ENCODE results near the gene DHRS11. TPM values are rescaled to one million over a fixed set of nuclear protein-coding genes. Genes with fewer than 3 reads are reported as not detected.

The DHRS11 gene
- polyA plus RNA-seq, 4 donors, result 195 to 654 (median 459) TPM

- Histone ChIP-seq H3K4me1 (ENCODE audit: control insufficient read depth in 3 of 3, insufficient read depth in 2 of 3, low read depth in 1 of 3, low read length in 2 of 3) (peaks cover 0 to 4% (median 0%) of the 10 kb centered on the region in 3 donors), H3K27me3 (ENCODE audit: control insufficient read depth in 3 of 3, insufficient read depth in 3 of 3, low read length in 3 of 3) (peaks cover 0 to 13% (median 4%) of the 10 kb centered on the region in 3 donors), H3K4me3 (ENCODE audit: low read depth in 1 of 3, low read length in 3 of 3) (no peak overlapping the region), H3K27ac (ENCODE audit: low read depth in 1 of 3, low read length in 2 of 3) (no peak overlapping the region), H3K9me3 (ENCODE audit: control insufficient read depth in 2 of 2, insufficient read depth in 1 of 2, low read depth in 1 of 2, low read length in 1 of 2) (no peaks in the 10 kb centered on the region), H3K36me3 (ENCODE audit: control insufficient read depth in 3 of 3, insufficient read depth in 2 of 3, low read depth in 1 of 3, low read length in 3 of 3) (peaks cover 0 to 6% (median 0%) of the 10 kb centered on the region in 3 donors)
- WGBS, 3 donors, result 45 to 71% (median 65%) methylated on average over 4 of the region's 4 CpGs
- no peak for DNase-seq
- no peak for FAIRE-seq
Observed at GRCh38 chr17:36613155-36613554, 21.5 kb downstream of the DHRS11 start.

GRCh38 chr17:36614081-36614480, 22.4 kb downstream of the DHRS11 start:
- Histone ChIP-seq H3K4me1 (ENCODE audit: control insufficient read depth in 3 of 3, insufficient read depth in 2 of 3, low read depth in 1 of 3, low read length in 2 of 3) (peaks cover 0 to 1% (median 0%) of the 10 kb centered on the region in 3 donors), H3K27ac (ENCODE audit: low read depth in 1 of 3, low read length in 2 of 3) (no peak overlapping the region), H3K4me3 (ENCODE audit: low read depth in 1 of 3, low read length in 3 of 3) (no peak overlapping the region), H3K27me3 (ENCODE audit: control insufficient read depth in 3 of 3, insufficient read depth in 3 of 3, low read length in 3 of 3) (peaks cover 0 to 13% (median 4%) of the 10 kb centered on the region in 3 donors), H3K36me3 (ENCODE audit: control insufficient read depth in 3 of 3, insufficient read depth in 2 of 3, low read depth in 1 of 3, low read length in 3 of 3) (no peaks in the 10 kb centered on the region), H3K9me3 (ENCODE audit: control insufficient read depth in 2 of 2, insufficient read depth in 1 of 2, low read depth in 1 of 2, low read length in 1 of 2) (no peaks in the 10 kb centered on the region)
- 65 to 77% (median 75%) methylated on average over 7 of the region's 7 CpGs for WGBS, 3 donors
- FAIRE-seq (no peak), DNase-seq (no peak)

- H3K4me3 ChIP-seq (ENCODE audit: low read depth in 1 of 3, low read length in 3 of 3), result no peak overlapping the region
- WGBS, 3 donors, result 52 to 67% (median 53%) methylated on average over 5 of the region's 5 CpGs
- H3K9me3 ChIP-seq (ENCODE audit: control insufficient read depth in 2 of 2, insufficient read depth in 1 of 2, low read depth in 1 of 2, low read length in 1 of 2), result no peaks in the 10 kb centered on the region
- H3K27me3 ChIP-seq (ENCODE audit: control insufficient read depth in 3 of 3, insufficient read depth in 3 of 3, low read length in 3 of 3), result peaks cover 0 to 13% (median 4%) of the 10 kb centered on the region in 3 donors
- DNase-seq (no peak), FAIRE-seq (no peak)
- H3K4me1 ChIP-seq (ENCODE audit: control insufficient read depth in 3 of 3, insufficient read depth in 2 of 3, low read depth in 1 of 3, low read length in 2 of 3), result no peaks in the 10 kb centered on the region
- no peak overlapping the region for H3K27ac ChIP-seq (ENCODE audit: low read depth in 1 of 3, low read length in 2 of 3)
- no peaks in the 10 kb centered on the region for H3K36me3 ChIP-seq (ENCODE audit: control insufficient read depth in 3 of 3, insufficient read depth in 2 of 3, low read depth in 1 of 3, low read length in 3 of 3)
Observed at GRCh38 chr17:36614933-36615332, 23.3 kb downstream of the DHRS11 start.

DNA sequence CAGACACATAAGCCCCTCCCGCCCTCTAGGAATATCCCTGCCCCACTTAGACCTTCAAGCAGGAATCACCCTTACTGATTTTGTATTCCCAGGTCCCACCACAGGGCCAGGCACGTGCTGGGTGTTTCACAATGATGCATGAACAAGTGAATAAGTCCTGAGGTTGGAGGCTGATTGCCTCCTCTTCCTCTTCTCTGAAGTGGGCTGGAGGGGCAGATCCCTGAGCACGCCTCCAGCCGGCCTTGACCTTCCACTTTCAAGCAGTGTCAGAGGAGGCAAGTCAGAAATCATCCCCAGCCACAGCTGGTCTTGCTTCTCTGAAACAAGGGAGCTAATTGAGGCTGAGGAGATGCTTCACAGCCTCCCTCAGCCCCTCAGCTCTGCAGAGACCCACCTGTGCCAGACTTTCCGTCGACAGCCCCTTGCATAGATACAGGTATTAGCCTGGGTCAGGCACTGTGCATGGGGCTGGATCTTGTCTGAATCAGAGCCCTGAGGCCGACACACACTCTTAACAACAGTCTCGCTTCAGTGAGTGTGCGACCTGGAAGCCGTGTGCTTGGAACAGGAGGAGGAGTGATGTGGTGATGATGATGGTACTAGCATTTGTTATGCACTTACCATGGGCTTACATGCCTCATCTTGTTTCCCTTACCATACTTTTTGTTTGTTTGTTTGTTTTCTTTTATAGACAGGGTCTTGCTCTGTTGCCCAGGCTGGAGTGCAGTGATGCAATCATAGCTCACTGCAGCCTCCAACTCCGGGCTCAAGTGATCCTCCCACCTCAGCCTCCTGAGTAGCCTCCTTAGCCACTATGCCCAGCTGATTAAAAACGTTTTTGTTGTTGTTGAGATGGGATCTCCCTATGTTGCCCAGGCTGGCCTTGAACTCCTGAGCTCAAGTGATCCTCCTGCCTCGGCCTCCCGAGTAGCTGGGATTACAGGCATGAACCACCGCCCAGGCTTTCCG, 24.7 kb downstream of the DHRS11 start:
- 80 to 84% (median 83%) methylated on average over 16 of the region's 16 CpGs for WGBS, 3 donors
- no peak for FAIRE-seq

GRCh38 chr17:36617773-36618172, 26.1 kb downstream of the DHRS11 start:
- Histone ChIP-seq H3K27ac (ENCODE audit: low read depth in 1 of 3, low read length in 2 of 3) (no peak overlapping the region), H3K4me3 (ENCODE audit: low read depth in 1 of 3, low read length in 3 of 3) (no peak overlapping the region), H3K9me3 (ENCODE audit: control insufficient read depth in 2 of 2, insufficient read depth in 1 of 2, low read depth in 1 of 2, low read length in 1 of 2) (no peaks in the 10 kb centered on the region), H3K4me1 (ENCODE audit: control insufficient read depth in 3 of 3, insufficient read depth in 2 of 3, low read depth in 1 of 3, low read length in 2 of 3) (no peaks in the 10 kb centered on the region), H3K27me3 (ENCODE audit: control insufficient read depth in 3 of 3, insufficient read depth in 3 of 3, low read length in 3 of 3) (peaks cover 0 to 13% (median 4%) of the 10 kb centered on the region in 3 donors), H3K36me3 (ENCODE audit: control insufficient read depth in 3 of 3, insufficient read depth in 2 of 3, low read depth in 1 of 3, low read length in 3 of 3) (no peaks in the 10 kb centered on the region)
- 84 to 91% (median 86%) methylated on average over 7 of the region's 7 CpGs for WGBS, 3 donors
- FAIRE-seq, result no peak
- DNase-seq, result no peak

More for the DNA sequence above, 24.7 kb downstream of the DHRS11 start:
- Histone ChIP-seq H3K4me3 (ENCODE audit: low read depth in 1 of 3, low read length in 3 of 3) (no peak overlapping the region), H3K36me3 (ENCODE audit: control insufficient read depth in 3 of 3, insufficient read depth in 2 of 3, low read depth in 1 of 3, low read length in 3 of 3) (no peaks in the 10 kb centered on the region), H3K27me3 (ENCODE audit: control insufficient read depth in 3 of 3, insufficient read depth in 3 of 3, low read length in 3 of 3) (peaks cover 0 to 13% (median 4%) of the 10 kb centered on the region in 3 donors), H3K4me1 (ENCODE audit: control insufficient read depth in 3 of 3, insufficient read depth in 2 of 3, low read depth in 1 of 3, low read length in 2 of 3) (no peaks in the 10 kb centered on the region), H3K9me3 (ENCODE audit: control insufficient read depth in 2 of 2, insufficient read depth in 1 of 2, low read depth in 1 of 2, low read length in 1 of 2) (no peaks in the 10 kb centered on the region), H3K27ac (ENCODE audit: low read depth in 1 of 3, low read length in 2 of 3) (no peak overlapping the region)
- DNase-seq, result no peak

GRCh38 chr17:36623281-36623680, 31.6 kb downstream of the DHRS11 start:
- FAIRE-seq, result no peak
- Histone ChIP-seq H3K27ac (ENCODE audit: low read depth in 1 of 3, low read length in 2 of 3) (no peak overlapping the region), H3K9me3 (ENCODE audit: control insufficient read depth in 2 of 2, insufficient read depth in 1 of 2, low read depth in 1 of 2, low read length in 1 of 2) (no peaks in the 10 kb centered on the region), H3K4me3 (ENCODE audit: low read depth in 1 of 3, low read length in 3 of 3) (no peak overlapping the region), H3K36me3 (ENCODE audit: control insufficient read depth in 3 of 3, insufficient read depth in 2 of 3, low read depth in 1 of 3, low read length in 3 of 3) (no peaks in the 10 kb centered on the region), H3K4me1 (ENCODE audit: control insufficient read depth in 3 of 3, insufficient read depth in 2 of 3, low read depth in 1 of 3, low read length in 2 of 3) (no peaks in the 10 kb centered on the region), H3K27me3 (ENCODE audit: control insufficient read depth in 3 of 3, insufficient read depth in 3 of 3, low read length in 3 of 3) (no peaks in the 10 kb centered on the region)
- WGBS, 3 donors, result 56 to 80% (median 60%) methylated on average over 3 of the region's 3 CpGs
- DNase-seq, result no peak

- no peak for FAIRE-seq
- no peaks in the 10 kb centered on the region for H3K27me3 ChIP-seq (ENCODE audit: control insufficient read depth in 3 of 3, insufficient read depth in 3 of 3, low read length in 3 of 3)
- DNase-seq, result no peak
- no peak overlapping the region for H3K4me3 ChIP-seq (ENCODE audit: low read depth in 1 of 3, low read length in 3 of 3)
- no peak overlapping the region for H3K27ac ChIP-seq (ENCODE audit: low read depth in 1 of 3, low read length in 2 of 3)
- H3K36me3 ChIP-seq (ENCODE audit: control insufficient read depth in 3 of 3, insufficient read depth in 2 of 3, low read depth in 1 of 3, low read length in 3 of 3), result no peaks in the 10 kb centered on the region
- 76 to 83% (median 82%) methylated on average over 7 of the region's 7 CpGs for WGBS, 3 donors
- no peaks in the 10 kb centered on the region for H3K4me1 ChIP-seq (ENCODE audit: control insufficient read depth in 3 of 3, insufficient read depth in 2 of 3, low read depth in 1 of 3, low read length in 2 of 3)
- H3K9me3 ChIP-seq (ENCODE audit: control insufficient read depth in 2 of 2, insufficient read depth in 1 of 2, low read depth in 1 of 2, low read length in 1 of 2), result no peaks in the 10 kb centered on the region
Observed at GRCh38 chr17:36625188-36625587, 33.5 kb downstream of the DHRS11 start.

DNA sequence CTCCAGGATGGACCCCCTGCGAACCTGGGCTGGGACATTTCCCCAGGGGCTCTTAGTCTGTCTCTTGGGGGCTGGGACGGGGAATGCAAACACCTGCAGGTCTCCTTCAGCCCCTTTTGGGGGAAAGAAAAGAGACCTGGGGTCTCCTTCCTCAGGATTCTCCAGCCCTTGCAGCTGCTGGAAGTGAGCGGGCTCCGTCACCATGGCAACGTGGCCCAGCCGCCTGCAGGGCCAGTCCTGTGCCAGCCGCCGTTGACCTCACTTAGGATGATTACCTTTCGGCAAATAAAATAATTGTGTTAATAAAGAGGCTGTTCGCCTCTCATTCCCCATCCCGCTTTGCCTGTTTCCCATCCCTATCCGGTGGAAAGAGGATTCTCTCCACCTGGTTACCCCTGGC, 35.4 kb downstream of the DHRS11 start:
- no peaks in the 10 kb centered on the region for H3K27me3 ChIP-seq (ENCODE audit: control insufficient read depth in 3 of 3, insufficient read depth in 3 of 3, low read length in 3 of 3)
- FAIRE-seq (no peak), DNase-seq (no peak)

More for the DNA sequence above, 35.4 kb downstream of the DHRS11 start:
- Histone ChIP-seq H3K9me3 (ENCODE audit: control insufficient read depth in 2 of 2, insufficient read depth in 1 of 2, low read depth in 1 of 2, low read length in 1 of 2) (no peaks in the 10 kb centered on the region), H3K4me1 (ENCODE audit: control insufficient read depth in 3 of 3, insufficient read depth in 2 of 3, low read depth in 1 of 3, low read length in 2 of 3) (no peaks in the 10 kb centered on the region), H3K4me3 (ENCODE audit: low read depth in 1 of 3, low read length in 3 of 3) (no peak overlapping the region), H3K27ac (ENCODE audit: low read depth in 1 of 3, low read length in 2 of 3) (no peak overlapping the region), H3K36me3 (ENCODE audit: control insufficient read depth in 3 of 3, insufficient read depth in 2 of 3, low read depth in 1 of 3, low read length in 3 of 3) (no peaks in the 10 kb centered on the region)
- 73 to 80% (median 78%) methylated on average over 12 of the region's 12 CpGs for WGBS, 3 donors

All from small intestine (tissue), 7 donors.